ENCODE results near the gene FTO.

The FTO gene

GRCh38 chr16:54193665-54194333 is 489.8 kb downstream of the FTO start:
- DNase-seq: no peak

GRCh38 chr16:54194334-54194743 is 490.4 kb downstream of the FTO start:
- no peak for DNase-seq

- DNase-seq: no peak
Measured at GRCh38 chr16:54197758-54198157, 493.8 kb downstream of the FTO start.

GRCh38 chr16:54199487-54200160 is 495.7 kb downstream of the FTO start:
- no peak for DNase-seq

- DNase-seq: no peak
Measured at GRCh38 chr16:54200161-54200534, 496.2 kb downstream of the FTO start.

- no peak for DNase-seq
Measured at GRCh38 chr16:54200720-54201119, 496.8 kb downstream of the FTO start.

- no peak for DNase-seq
Measured at GRCh38 chr16:54201200-54201599, 497.2 kb downstream of the FTO start.

Measured in effector CD4-positive, alpha-beta T cell (primary cell).